Tibial artery (tissue), 4 donors: ENCODE results near the gene ISG15.

ENCODE experiments used
- DNase-seq, 2 donors: peaks; one replicate each; pipeline ENCODE4 v3.0.0-alpha.2; 2019
- H3K27ac ChIP-seq, 2 donors: fragments of 200-600 bp; sonication (generic) in 1 of 2; 1 replicate in 1 of 2; 2 replicates in 1 of 2; pipeline ENCODE4 v1.5.1; 2018 to 2019; ENCODE audit warnings: mild to moderate bottlenecking in 1 of 2
- H3K27me3 ChIP-seq, 2 donors: fragments of 200-600 bp; sonication (generic) in 1 of 2; one replicate each; pipeline versions ENCODE4 v1.5.1 to v1.6.0; 2016 to 2019
- H3K36me3 ChIP-seq, 3 donors: fragments of 200-600 bp; sonication (generic) in 2 of 3; one replicate each; pipeline ENCODE4 v1.5.1; 2016 to 2019; ENCODE audit warnings: mild to moderate bottlenecking in 2 of 3
- H3K4me1 ChIP-seq, 4 donors: fragments of 200-600 bp; sonication (generic) in 2 of 4; 1 replicate in 3 of 4; 2 replicates in 1 of 4; pipeline ENCODE4 v1.5.1; 2016 to 2019
- H3K4me3 ChIP-seq, 2 donors: fragments of 200-600 bp; sonication (generic) in 1 of 2; 1 replicate in 1 of 2; 2 replicates in 1 of 2; pipeline ENCODE4 v1.5.1; 2018 to 2019; ENCODE audit warnings: mild to moderate bottlenecking in 2 of 2
- H3K9me3 ChIP-seq, 3 donors: fragments of 200-600 bp; sonication (generic) in 1 of 3; one replicate each; pipeline ENCODE4 v1.5.1; 2016 to 2019
- intact Hi-C: fragments of 100-400 bp; cut with DNase I; formaldehyde crosslinking; loops from one replicate; pipeline ENCODE4 v1.15.0; 2023; ENCODE audit warnings: low total_unique reads
- TF ChIP-seq, protein P1 (sequence below), 2 experiments: fragments of 200-600 bp in 1 of 2; fragments of 450-650 bp in 1 of 2; IDR thresholded peaks; one replicate each; pipeline ENCODE4 v1.5.1; 2017 to 2019; ENCODE audit warnings: antibody characterized with exemption in 2 of 2, mild to moderate bottlenecking in 1 of 2, moderate library complexity in 1 of 2

The ISG15 gene

DNA sequence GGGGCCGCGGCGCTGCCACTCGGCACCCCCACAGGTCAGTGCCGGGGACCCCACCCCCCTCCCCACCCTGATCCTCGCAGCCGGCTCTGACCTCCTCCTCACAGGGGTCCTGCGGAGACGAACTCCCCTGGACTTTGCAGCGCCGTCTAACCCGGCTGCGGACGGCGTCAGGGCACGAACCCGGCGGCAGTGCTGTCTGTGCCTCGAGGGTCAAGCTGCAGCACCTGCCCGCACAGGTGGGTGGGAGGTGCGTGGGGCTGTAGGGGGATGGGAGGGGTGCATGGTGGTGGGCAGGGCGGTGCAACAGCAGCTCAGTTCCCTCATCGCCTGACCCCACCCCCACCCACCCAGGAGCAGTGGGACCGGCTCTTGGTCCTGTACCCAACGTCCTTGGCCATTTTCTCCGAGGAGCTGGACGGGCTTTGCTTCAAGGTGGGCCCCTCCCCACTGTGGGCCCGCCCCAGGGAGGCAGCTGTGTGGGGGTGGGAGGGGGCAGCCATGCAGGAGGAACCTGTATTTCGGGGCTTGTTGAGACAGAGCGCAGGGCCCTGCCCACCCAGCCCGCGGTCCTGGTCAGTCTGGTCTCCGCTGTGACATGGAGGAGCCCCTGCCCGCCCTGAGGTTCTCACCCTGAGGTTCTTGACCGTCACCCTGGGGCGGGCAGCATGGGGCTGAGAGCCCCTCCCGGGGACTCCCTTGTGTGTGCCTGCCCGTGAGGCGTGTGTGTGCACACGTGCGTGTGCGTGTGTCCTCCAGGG lies 42.1 kb upstream of the ISG15 start:
- TF ChIP-seq, protein P1, sequence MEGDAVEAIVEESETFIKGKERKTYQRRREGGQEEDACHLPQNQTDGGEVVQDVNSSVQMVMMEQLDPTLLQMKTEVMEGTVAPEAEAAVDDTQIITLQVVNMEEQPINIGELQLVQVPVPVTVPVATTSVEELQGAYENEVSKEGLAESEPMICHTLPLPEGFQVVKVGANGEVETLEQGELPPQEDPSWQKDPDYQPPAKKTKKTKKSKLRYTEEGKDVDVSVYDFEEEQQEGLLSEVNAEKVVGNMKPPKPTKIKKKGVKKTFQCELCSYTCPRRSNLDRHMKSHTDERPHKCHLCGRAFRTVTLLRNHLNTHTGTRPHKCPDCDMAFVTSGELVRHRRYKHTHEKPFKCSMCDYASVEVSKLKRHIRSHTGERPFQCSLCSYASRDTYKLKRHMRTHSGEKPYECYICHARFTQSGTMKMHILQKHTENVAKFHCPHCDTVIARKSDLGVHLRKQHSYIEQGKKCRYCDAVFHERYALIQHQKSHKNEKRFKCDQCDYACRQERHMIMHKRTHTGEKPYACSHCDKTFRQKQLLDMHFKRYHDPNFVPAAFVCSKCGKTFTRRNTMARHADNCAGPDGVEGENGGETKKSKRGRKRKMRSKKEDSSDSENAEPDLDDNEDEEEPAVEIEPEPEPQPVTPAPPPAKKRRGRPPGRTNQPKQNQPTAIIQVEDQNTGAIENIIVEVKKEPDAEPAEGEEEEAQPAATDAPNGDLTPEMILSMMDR (IDR thresholded peaks at IDR 0.05): no peak
- intact Hi-C loops: no loop called here
- Histone ChIP-seq H3K27me3 (peaks cover 0 to 82% of the 10 kb centered on the region in 2 donors), H3K27ac (no peak overlapping the region), H3K4me1 (peaks cover 0 to 30% (median 14%) of the 10 kb centered on the region in 4 donors), H3K36me3 (no peaks in the 10 kb centered on the region), H3K9me3 (no peaks in the 10 kb centered on the region), H3K4me3 (no peak overlapping the region)
- DNase-seq: no peak

DNA sequence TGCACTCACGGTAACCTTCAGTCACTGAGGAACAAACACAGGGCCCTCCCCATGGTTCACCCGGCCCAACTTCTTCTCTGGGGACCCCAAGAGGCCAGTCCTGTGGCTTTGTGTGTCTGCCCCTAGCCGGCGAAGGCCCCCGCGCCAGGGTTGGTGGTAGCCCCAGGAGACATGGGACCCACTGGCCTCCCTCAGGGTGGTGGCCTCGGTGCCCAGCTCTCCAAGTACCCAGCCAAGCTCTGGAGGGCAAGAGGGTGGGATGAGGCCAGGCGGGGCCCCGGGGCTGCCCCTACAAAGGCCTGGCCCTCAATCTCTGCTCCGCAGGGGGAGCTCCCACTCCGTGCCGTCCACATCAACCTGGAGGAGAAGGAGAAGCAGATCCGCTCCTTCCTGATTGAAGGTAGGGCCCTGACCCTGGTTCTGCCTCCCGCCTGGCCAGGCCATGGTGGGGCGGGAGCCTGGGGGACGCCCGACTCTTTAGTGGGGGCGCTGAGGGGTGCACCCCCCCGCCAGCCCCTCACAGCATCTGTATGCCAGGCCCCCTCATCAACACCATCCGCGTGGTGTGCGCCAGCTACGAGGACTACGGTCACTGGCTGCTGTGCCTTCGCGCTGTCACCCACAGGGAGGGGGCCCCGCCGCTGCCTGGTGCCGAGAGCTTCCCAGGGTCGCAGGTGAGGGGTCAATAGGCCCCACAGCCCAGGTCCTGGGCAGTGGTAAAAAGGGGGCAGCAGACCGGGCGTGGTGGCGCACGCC lies 41.4 kb upstream of the ISG15 start:
- TF ChIP-seq, protein P1 (IDR thresholded peaks at IDR 0.05): no peak
- no peak overlapping the region for H3K4me3 ChIP-seq
- no peaks in the 10 kb centered on the region for H3K9me3 ChIP-seq
- no peak for DNase-seq
- no peaks in the 10 kb centered on the region for H3K36me3 ChIP-seq
- H3K27ac ChIP-seq: no peak overlapping the region
- intact Hi-C loops: no loop called here
- H3K27me3 ChIP-seq: peaks cover 0 to 85% of the 10 kb centered on the region in 2 donors
- peaks cover 0 to 26% (median 12%) of the 10 kb centered on the region in 4 donors for H3K4me1 ChIP-seq

DNA sequence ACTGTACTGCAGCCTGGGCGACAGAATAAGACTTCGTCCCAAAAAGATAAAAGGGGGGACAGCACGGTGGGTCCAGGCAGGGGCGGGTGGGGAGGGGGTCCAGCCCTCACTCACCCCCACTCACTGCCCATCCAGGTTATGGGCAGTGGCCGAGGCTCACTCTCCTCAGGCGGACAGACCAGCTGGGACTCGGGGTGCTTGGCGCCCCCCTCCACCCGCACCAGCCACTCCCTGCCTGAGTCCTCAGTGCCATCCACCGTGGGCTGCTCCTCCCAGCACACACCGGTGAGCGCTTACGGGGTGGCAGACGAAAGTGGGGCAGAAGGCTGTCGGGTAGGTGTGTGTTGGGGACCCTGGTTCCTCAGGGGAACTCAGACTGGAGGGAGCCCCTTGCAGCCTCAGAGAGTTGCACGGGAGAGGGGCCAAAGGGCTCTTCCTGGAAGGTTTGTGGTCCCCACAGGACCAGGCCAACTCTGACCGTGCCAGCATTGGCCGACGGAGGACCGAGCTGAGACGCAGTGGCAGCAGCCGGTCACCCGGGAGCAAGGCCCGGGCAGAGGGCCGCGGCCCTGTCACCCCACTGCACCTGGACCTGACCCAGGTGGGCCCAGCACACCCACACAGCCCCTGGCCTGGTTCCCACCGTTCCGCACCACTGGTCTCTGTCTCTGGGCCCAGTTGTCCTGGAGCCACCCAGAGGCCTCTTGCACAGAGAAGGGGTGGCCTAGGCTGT lies 40.4 kb upstream of the ISG15 start:
- no peaks in the 10 kb centered on the region for H3K36me3 ChIP-seq
- no peak for DNase-seq
- H3K27ac ChIP-seq: no peak overlapping the region
- H3K4me1 ChIP-seq: peaks cover 0 to 16% (median 7%) of the 10 kb centered on the region in 4 donors
- intact Hi-C loops: no loop called here
- H3K27me3 ChIP-seq: peaks cover 0 to 78% of the 10 kb centered on the region in 2 donors
- TF ChIP-seq, protein P1 (IDR thresholded peaks at IDR 0.05): no peak
- H3K9me3 ChIP-seq: no peaks in the 10 kb centered on the region
- H3K4me3 ChIP-seq: no peak overlapping the region

DNA sequence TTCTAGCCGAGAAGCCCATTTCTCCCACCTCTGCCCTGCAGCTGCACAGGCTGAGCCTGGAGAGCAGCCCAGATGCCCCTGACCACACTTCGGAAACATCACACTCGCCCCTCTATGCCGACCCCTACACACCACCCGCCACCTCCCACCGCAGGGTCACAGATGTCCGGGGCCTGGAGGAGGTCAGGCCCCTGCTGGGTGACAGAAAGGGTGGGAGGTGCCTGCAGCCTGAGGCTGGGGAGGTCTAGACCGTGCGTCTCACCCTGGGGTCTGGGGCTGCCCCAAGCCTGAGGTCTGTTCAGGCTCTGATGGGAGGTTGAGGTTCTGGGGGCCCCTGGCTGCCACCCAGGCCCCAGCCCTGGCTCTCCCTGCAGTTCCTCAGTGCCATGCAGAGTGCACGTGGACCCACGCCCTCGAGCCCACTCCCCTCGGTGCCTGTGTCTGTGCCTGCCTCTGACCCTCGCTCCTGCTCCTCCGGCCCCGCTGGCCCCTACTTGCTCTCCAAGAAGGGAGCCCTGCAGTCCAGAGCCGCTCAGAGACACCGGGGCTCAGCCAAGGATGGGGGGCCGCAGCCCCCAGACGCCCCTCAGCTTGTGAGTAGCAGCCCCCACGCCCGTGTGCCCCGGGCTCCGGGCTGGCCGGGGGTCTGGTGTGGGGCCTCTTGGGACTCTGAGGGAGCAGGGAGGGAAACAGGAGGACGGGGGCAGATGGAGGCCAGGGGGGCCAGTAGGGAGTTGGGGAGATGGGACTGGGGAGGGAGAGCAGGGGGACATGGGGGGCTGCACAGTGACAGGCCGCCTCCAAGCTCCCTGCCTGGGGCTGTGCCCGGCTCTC lies 39.6 kb upstream of the ISG15 start:
- TF ChIP-seq, protein P1 (IDR thresholded peaks at IDR 0.05): no peak
- peaks cover 0 to 72% of the 10 kb centered on the region in 2 donors for H3K27me3 ChIP-seq
- H3K27ac ChIP-seq: no peak overlapping the region
- H3K4me3 ChIP-seq: no peak overlapping the region
- intact Hi-C loops: no loop called here
- no peak for DNase-seq
- peaks cover 0 to 14% (median 7%) of the 10 kb centered on the region in 4 donors for H3K4me1 ChIP-seq
- H3K36me3 ChIP-seq: no peaks in the 10 kb centered on the region
- no peaks in the 10 kb centered on the region for H3K9me3 ChIP-seq

DNA sequence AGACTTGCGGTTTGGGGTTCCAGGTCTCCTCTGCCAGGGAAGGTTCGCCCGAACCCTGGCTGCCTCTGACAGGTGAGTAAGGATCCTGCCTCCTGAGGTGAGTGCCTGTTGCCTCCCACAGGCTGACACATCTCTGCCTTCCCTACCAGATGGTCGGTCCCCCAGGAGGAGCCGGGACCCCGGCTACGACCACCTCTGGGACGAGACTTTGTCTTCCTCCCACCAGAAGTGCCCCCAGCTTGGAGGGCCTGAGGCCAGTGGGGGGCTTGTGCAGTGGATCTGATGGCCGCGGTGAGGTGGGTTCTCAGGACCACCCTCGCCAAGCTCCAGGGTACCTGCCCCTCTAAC lies 39.0 kb upstream of the ISG15 start:
- TF ChIP-seq, protein P1 (IDR thresholded peaks at IDR 0.05): no peak
- H3K36me3 ChIP-seq: no peaks in the 10 kb centered on the region
- H3K27ac ChIP-seq: no peak overlapping the region
- DNase-seq: no peak
- peaks cover 0 to 69% of the 10 kb centered on the region in 2 donors for H3K27me3 ChIP-seq
- intact Hi-C loops: no loop called here
- H3K4me3 ChIP-seq: no peak overlapping the region
- no peaks in the 10 kb centered on the region for H3K9me3 ChIP-seq
- H3K4me1 ChIP-seq: peaks cover 0 to 14% (median 7%) of the 10 kb centered on the region in 4 donors
